CD4-positive, alpha-beta T cell treated with Interleukin-10 for 1 hour (primary cell): ENCODE data around the gene BBS9.

ENCODE experiments used
- DNase-seq: peaks from one replicate; pipeline ENCODE4 v3.0.0-alpha.2; 2020

The BBS9 gene

GRCh38 chr7:33563651-33564050, 434.3 kb downstream of the BBS9 start:
- no peak for DNase-seq

DNA sequence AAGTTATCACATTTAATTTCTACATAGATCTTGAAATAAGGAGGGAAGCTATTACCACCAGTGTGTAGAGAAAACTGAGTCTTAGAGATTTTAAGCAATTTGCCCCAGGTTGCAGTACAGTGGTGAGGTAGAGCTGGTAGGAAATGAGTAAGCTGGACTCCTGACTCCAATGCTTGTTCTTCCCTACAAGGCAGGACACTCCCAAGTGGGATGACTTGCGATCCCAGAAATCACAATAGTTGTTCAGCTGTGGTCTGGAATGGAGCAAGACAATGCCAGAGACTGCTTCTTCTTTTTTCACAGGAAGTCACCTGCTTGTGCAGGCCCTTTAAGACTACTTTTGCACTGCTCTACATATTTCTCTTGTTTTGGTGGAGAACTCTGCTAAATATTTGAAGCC, 448.8 kb downstream of the BBS9 start:
- DNase-seq, result no peak

DNA sequence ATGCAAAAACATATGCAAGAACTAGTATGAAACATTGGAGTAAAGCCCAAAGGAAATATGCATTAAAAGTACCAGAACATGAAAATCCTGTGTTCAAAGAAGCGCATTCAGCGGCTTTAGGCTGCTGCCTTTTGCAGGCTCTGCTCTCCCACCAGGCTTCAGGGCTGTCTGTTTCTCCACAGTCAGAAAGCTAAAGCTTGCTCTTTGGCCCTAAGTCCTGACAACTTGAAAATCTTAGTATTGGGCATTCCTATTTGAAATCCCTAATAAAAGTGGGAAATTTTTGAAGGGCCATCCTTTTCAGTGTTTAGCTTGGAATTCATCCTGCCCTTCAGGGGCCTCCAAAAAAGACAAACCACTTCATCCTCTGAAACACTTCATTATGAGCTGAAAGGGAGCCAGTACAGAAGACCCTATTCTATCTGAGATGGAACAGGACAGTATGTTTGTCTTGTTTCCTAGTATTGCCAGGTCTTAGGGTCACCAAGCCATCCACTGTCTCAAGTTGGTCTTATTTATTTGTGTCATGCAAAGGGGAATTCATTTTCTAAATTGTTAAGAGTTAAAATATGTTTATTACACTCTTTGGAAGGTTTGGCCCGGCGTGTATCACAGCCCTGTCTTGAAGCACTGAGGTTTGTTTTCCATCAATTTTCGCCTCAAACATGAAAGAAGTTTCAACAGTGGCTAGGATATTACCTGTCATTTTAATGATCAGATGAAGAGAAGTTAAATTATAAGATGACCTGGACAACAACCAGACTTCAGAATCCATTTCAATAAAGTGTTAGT, 449.7 kb downstream of the BBS9 start:
- DNase-seq, result no peak

GRCh38 chr7:33579673-33579960, 450.3 kb downstream of the BBS9 start:
- no peak for DNase-seq

DNA sequence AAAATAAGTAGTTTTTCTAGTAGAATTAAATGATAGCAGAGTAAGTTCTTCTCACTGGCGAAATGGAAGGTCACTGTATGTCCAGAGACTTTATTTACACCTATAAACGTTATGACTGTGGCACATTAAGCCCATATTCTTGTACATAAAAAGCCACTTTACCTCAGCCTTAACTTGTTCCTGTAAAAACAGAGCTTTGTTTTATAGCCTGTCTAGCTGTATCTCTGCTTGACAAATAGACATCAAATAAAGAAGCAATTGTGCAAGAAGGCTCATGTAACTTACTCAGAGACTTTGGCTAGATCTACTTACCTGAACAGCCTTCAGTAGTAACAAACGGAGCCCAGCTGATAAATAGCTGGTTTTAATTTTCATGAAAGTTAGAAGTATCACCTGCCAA, 451.9 kb downstream of the BBS9 start:
- DNase-seq, result no peak

DNA sequence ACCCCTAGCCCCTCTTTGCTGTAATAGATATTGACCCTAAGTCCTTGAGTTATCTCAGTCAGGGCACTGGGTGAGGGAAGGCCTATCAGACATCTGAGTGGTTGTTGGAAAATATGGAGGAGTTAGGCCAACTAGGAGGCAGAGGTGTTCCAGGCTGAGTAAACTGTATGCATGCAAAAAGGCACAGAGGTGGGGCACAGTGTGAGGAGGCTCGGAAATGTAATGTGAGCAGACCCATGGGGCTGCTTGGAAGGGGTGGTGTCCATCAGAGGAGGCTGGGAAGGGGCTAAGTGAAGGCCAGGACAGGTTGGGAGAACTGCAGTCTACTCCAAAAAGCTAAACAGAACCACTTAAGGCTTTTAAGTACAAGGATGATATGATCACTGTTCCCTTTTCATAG, 452.7 kb downstream of the BBS9 start:
- no peak for DNase-seq

DNA sequence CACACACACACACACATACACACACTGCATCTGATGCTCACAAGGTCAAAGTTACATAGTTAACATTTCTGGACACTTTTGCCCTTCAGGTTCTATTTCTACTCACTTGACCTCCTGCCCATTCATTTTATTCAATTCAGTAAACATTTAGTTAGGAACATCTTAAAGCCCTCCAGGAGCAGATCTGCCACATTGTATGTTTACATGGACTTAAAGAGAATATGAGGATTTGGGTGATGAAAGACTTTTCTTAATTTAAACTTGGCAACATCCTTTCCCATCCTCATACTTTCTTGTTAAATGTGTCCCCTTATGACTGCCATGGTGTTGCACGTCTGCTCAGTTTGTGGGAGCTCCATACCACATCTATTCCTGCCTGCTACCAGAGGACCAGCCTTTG, 453.2 kb downstream of the BBS9 start:
- no peak for DNase-seq

DNA sequence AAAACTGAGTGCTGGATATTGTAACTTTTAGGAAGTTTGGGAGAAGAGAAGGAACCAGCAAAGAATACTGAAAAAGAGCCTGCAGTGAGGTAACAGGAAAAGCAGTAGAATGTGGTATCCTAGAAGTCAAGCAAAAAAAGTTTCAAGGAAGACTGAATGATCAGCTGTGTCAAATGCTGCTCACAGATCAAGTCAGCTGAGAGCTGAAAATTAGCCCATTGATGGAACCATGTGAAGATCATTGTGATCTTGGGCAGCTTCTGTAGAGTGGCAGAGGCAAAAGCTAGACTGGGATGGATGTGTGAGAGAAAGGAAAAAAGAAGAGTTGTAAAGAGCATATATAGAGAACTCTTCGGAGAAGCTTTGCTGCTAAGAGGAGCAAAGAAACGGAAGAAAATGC, 460.5 kb downstream of the BBS9 start:
- DNase-seq, result no peak

GRCh38 chr7:33590916-33591315, 461.6 kb downstream of the BBS9 start:
- DNase-seq, result no peak

DNA sequence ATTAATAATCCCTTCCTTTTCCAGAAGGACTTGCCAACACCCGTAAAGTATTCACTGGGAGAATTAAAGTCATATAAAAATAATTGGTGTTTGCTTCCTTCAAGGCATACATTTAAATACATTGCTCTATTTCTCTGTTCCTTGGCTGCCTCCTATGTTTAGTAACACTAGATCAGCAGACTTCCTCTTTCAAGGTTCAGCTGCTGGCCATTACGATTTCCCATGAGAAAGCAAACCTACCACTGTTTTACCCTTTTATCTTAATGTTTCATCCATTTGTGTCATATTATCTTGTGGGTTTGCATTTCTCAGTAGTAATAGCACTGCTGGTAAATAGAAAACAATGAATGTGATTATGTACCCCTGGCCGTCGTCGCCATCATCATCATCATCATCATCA, 462.1 kb downstream of the BBS9 start:
- DNase-seq, result no peak

DNA sequence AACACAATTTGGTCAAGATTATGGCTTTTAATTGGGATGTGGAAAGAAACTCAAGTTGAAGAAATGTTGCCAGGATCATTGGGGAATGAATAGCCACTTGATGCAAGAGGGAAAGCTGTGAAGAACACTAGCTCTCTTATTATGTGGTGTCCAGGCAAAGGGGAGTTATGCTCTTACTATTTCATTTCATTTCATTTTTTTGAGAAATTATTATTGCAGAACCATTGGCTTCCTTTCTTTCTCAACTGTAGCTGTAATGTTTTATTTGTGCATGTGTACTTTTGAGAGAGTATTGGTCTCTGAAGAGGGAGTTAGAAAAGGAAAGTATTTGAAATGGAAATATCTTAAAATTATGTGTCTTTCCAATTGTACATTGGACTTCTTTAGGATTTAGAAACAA, 463.4 kb downstream of the BBS9 start:
- DNase-seq, result no peak

DNA sequence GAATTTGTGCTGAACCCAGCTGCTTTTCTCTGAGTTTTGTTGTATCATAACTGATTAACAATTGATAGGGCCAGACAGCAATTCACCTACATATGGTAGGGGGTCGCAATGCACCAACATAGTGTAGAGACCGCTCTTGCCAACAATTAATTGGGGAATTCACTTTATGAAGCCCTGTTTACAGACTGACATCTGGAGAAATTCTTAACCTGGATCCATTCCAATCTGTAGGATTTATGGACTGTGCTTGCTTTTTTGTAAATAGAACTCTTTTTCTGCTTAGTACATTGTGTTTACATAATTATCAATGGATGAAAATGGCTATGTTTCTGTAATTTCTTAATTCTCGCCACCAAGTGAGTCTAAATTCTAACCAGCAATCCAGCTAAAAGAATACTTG, 464.2 kb downstream of the BBS9 start:
- no peak for DNase-seq

DNA sequence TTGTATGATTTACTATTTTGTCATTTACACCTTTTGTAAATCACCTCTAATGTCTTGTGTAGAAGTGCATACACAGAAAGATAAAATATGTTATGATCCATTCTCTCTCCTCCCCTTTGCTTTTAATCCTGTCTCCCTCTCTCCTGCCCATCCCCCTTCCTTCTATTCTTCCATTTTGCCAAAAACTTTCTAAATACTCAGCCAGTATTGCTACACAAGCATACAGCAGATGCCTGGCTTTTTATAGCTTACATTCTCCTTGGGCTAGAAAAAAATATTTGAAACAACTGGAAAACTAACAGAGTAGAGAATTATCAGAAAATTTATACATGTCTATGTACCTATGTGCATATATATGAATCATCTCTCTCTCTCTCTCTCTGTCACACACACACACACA, 467.3 kb downstream of the BBS9 start:
- no peak for DNase-seq

DNA sequence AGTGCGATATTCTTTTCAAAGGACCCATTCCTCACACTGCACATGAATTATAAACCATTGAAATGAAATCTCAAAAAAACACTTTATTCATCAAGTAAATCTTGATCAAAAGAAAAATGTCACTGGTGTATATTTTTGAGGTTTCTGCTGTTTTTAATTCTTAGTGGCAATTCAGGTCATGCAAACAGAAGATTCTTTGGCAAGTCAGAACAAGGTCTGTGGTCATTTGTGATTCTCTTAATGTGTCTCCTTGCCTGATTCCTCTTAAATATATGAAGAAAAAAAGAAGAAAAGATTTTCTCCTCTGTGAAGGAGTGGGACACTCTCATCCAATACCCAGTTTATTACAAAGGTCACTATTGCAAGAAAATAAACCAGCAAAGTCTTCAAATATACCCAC, 467.8 kb downstream of the BBS9 start:
- DNase-seq, result no peak

- no peak for DNase-seq
These were observed 471.7 kb downstream of the BBS9 start for GRCh38 chr7:33601101-33601500.

DNA sequence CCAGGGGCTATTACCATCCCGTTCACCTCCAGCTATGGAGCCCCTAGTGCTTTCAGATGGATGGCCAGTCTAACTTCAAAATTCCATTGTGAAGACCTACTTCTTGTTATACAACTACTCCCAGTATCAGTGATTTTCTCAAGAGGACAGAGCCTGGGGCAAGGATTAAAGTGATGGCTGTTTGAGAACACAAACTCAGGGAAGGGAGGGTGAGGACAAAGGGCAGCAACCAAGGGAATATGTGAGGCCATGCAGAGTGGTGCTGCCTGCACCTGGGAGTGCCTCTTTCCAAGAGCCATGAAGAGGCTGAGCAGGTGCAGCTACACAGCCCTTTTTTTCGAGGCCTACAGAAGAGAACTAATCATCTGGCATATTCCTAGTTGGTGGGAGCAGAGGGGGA, 472.5 kb downstream of the BBS9 start:
- DNase-seq, result no peak

DNA sequence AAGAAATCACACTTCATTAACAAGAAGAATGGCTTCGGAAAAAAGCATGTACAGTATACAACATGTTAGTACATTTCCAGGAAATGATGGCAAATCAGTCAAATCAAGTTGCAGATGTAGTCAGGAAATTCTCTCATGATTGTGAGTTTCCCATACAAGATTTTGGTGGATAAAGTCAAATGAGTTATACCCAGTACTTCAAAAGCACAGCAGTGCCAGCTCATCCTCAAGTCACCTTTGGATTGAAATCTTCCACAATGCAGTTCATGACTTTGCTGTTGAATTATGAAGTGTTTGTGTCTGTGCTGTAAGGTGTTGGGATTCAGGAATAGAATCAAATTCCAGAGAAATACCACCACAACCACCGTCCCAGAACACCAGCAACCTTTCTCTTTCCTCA, 474.7 kb downstream of the BBS9 start:
- no peak for DNase-seq

DNA sequence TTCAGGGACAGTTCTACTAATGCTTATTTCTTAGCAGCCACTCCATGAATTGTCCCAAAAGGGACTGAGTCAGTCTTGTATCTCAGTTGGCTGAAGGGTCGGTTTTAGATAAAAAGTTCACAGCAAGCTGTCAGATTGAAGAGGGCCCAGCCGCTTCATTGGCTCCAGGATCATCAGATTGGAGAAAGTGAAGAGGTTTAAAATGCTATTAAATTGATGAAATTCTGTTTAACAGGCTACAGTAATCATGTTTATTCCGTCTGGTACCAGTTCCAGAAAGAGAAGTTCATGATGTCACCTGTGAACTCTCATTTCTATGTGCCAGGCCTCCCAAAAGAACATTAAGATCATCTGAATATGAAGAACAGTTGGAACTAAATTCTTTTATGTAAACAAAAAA, 481.6 kb downstream of the BBS9 start:
- DNase-seq, result no peak

- DNase-seq, result no peak
These were observed 483.1 kb downstream of the BBS9 start for GRCh38 chr7:33612442-33612841.

GRCh38 chr7:33614357-33615117, 485.2 kb downstream of the BBS9 start:
- no peak for DNase-seq

DNA sequence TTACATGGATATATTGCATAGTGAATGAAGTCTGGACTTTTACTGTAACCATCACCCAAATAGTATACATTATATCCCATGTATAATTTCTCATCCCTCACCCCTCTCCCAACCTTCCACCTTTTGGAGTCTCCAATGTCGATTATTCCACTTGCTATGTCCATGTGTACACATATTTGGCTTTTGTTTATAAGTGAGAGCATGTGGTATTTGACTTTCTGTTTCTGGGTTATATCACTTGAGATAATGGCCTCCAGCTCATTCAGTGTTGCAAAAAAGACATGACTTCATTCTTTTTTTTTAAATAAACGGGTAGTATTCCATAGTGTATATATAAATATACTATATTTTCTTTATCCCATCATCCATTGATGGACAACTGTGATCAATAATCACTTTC, 487.4 kb downstream of the BBS9 start:
- DNase-seq, result no peak

GRCh38 chr7:33619264-33619663, 489.9 kb downstream of the BBS9 start:
- DNase-seq, result no peak

- no peak for DNase-seq
These were observed 493.9 kb downstream of the BBS9 start for GRCh38 chr7:33623267-33623666.

- DNase-seq, result no peak
These were observed 494.9 kb downstream of the BBS9 start for GRCh38 chr7:33624215-33624614.

DNA sequence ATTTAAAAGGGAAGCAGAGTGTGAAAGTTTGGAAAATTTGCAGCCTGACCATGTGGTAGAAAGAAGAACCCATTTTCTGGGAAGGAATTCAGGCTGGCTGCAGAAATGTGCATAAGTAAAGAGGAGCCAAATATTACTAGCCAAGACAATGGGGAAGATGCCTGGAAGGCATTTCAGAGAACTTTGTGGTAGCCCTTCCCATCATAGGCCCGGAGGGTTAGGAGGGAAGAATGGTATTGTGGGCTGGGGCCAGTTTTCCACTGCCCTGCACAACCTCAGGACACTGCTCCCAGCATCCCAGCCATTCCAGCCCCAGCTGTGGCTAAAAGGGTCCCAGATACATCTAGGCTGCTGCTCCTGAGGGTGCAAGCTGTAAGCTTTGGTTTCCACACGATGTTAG, 497.5 kb downstream of the BBS9 start:
- no peak for DNase-seq
